Stimulated activated CD8-positive, alpha-beta memory T cell treated with anti-CD3 and anti-CD28 coated beads, Interleukin-15, amount 100 ng/mL, for 1 hour (primary cell): ENCODE data around the gene RAB27B.
"Not testable (repeated sequence)": the region's sequence is repeated elsewhere in the genome, so short reads cannot be mapped to it uniquely, and the experiment has no call there.

Experiments used
- DNase-seq: peaks from one replicate; pipeline ENCODE4 v3.0.0-alpha.2; 2020; ENCODE audit warnings: low read depth

RAB27B gene

GRCh38 chr18:54815086-54815485, 13.2 kb upstream of the RAB27B start:
- no peak for DNase-seq

DNA sequence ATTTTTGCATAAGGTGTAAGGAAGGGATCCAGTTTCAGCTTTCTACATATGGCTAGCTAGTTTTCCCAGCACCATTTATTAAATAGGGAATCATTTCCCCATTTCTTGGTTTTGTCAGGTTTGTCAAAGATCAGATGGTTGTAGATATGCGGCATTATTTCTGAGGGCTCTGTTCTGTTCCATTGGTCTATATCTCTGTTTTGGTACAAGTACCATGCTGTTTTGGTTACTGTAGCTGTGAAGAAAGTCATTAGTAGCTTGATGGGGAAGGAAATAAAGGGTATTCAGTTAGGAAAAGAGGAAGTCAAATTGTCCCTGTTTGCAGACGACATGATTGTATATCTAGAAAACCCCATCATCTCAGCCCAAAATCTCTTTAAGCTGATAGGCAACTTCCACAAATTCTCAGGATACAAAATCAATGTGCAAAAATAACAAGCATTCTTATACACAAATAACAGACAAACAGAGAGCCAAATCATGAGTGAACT, 7.4 kb upstream of the RAB27B start:
- not testable (repeated sequence) for DNase-seq

GRCh38 chr18:54822872-54823845, 5.1 kb upstream of the RAB27B start:
- no peak for DNase-seq

GRCh38 chr18:54824761-54825160, 3.5 kb upstream of the RAB27B start:
- no peak for DNase-seq

DNA sequence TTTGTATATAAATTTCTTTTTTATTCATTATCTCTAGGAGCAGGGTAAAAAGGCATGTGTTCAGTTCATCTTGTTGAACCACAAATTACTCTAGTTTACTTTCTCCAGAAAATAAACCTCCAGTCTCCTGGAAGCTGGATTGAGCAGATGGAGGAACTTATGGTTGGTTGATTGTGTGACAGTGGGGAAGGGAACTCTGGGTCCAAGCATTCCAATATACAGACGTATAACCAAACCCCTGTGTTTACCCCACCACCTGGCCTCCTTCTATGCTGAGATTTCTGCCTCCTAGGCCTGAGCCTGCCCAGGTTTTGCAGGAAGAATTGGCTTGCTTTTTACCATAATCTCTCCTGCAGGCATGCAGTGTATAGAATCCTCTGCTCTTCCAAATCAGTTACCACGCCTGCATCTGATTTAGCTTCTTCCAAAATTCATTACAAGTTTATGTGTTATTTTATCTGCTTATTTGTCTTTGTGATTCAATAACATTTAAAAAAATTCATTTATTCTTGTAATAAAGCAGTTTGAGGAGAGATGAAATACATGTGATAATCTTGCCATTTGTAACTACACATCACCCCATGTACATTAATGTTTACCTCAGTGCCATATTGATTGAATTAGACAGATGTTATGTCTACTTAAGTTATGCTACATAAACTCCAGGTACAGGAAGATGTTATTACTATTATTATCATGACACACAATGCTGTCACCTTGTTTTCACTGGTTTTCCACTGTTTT, 2.5 kb upstream of the RAB27B start:
- no peak for DNase-seq

DNA sequence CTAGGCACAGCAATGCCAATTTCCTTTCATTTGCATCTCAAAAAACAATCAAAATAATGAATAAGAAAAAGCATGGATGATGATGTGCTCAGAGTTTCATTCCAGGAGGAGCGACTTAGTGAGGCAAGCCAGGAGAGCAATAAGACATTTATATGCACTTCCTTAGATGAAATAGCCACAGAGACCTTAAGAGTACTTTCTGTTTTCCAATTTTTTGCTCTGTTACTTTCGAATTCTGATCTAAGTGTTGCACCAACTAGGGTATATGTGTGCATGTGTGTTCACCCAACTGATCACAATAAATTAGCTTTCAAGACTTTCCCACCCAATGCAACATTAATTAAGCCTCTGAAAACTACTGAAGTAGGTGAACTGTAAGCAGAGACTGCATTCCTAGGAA, 709 bp downstream of the RAB27B start:
- DNase-seq: no peak

DNA sequence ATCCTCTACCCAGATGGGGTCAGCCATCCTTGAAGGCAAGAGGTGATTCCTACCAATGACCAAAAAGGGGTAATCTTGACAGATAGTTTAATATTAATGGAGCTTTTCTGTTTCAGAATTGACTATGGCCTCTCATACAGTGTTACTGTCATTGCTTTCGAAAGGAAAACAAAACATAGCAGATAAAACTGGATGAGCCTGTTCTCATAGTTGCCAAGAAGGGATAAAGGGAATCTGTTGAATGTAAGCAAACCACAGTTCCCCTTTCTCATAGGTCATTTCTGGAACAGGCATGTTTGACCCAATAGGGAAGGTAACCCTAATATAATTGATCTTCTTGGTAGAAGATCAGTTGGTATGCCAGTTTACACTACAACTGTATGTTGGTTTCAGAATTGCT, 1.6 kb downstream of the RAB27B start:
- no peak for DNase-seq

GRCh38 chr18:54830260-54830659, 2.0 kb downstream of the RAB27B start:
- no peak for DNase-seq

DNA sequence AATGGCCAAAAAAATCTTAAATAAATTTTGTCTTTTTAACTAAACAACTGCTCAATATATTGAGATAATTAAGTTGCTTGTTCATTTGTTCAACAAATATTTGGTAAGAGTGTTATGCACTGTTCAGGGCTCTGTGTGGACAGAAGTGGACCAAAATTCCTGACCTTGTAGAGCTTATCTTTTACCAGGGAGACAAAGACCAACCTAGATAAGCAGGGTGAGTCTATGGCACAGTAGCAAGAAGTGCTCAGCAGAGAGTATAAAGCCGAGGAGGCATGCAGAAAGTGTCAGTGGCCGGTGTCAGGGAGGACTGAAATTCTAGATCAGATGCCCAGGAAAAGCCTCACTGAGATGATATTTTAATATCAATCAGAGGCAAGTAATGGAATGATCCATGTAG, 2.6 kb downstream of the RAB27B start:
- DNase-seq: no peak

DNA sequence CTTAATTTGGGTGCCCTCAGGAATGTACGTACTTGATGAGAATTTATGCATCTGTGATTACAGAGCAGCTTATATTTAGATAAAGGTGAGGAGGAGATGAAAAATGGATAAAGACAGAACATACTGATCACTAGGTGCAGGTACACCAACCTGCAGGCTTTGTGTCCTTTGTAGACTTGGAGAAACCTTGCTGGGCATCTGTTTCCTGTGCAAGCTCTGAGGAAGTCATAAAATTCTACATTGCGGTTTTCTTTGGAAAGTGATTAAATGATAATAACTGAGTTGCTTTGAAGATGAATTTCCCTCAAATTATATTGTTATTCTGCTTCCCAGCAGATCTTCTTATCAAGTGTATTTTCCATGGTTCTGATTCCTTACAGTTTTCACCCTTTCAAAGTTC, 7.7 kb downstream of the RAB27B start:
- no peak for DNase-seq

GRCh38 chr18:54843314-54843713, 15.0 kb downstream of the RAB27B start:
- no peak for DNase-seq

DNA sequence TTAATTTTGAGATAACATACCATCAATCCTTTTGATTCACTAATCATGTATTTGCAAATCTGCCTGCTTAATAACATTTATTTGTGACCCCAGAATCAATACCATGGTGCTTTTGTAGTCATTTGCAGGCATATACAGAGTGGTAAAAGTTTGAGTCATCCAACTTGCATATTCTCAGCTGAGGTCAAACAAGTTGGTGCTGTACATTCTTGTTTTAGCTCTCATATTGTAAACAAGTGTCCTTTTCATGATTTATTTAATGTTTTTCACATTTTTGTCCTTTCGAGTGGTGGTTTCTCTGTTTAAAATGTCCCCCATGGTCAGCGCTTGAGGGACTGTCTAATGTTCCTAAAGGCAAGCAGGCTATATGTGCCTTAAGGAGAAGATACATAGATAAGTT, 17.5 kb downstream of the RAB27B start:
- no peak for DNase-seq

GRCh38 chr18:54848121-54848520, 19.8 kb downstream of the RAB27B start:
- no peak for DNase-seq

GRCh38 chr18:54849683-54850082, 21.4 kb downstream of the RAB27B start:
- DNase-seq: no peak

DNA sequence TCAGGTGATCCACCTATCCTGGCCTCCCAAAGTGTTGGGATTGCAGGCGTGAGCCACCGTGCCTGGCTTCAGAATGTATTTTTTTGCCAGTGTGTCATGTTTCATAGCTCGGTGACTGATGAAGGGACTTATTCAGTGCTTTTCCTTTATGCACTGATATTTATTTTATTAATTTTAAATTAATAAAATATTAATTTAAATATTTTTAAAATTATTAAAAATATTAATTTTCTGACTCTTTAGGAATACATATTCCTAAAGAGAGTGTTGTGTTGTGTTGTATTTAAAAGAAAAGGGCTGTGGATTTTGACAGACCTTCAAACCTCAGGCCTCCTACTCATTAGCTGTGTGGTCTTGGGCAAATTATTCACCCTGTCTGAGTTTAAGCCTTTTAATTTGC, 22.3 kb downstream of the RAB27B start:
- DNase-seq: no peak

DNA sequence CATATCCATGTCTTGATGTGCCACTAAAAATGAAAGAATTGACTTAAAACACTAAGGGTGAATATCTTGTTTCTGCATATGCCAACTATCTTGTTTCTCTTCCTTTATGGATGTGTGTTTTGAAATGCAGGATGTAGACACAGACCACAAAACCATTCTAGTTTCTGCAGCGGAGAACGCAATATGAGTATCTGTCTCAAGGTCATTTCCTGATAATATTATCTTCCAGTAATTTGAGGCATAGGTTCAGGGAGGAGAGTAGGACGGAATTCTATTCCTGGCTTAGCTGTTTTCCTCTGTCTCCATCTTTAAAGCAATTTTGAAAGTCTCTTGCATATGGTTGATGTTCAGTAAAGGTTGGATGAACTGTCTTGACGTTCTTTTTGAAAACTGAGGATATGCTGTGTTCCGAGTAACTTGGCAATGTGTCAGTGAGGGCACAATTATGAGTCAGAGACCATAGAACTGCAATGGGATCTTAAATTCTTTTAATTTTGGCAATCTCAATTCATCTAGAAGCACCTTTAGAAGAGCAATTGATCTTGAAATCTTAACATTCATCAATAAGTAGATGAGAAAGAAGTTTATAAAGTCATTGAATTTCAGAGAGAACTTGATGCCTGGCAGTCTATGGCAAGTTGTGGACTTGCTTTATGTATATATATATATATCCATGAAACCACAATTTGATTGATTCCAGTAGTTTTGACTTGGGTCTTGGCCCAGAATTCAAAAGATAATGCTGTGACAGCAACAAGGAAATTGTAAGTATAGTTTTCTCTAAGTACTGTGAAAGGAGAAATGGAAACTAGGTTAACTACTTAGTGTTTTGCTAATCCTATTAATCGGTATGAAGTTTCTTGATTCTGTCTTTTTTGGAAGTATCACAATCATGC, 24.8 kb downstream of the RAB27B start:
- DNase-seq: no peak

DNA sequence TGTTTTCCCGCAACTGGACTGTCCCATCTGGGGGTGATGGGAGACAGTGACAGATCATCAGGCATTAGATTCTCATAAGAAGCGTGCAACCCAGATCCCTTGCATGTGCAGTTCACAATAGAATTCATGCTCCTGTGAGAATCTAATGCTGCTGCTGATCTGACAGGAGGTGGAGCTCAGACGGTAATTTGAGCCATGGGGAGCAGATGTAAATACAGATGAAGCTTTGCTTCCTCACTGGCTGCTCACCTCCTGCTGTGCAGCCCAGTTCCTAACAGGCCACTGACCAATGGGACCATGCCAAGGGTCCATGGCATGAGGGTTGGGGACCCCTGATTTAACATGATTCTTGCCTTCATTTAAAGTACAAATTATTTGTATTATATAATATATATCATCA, 26.8 kb downstream of the RAB27B start:
- DNase-seq: not testable (repeated sequence)

DNA sequence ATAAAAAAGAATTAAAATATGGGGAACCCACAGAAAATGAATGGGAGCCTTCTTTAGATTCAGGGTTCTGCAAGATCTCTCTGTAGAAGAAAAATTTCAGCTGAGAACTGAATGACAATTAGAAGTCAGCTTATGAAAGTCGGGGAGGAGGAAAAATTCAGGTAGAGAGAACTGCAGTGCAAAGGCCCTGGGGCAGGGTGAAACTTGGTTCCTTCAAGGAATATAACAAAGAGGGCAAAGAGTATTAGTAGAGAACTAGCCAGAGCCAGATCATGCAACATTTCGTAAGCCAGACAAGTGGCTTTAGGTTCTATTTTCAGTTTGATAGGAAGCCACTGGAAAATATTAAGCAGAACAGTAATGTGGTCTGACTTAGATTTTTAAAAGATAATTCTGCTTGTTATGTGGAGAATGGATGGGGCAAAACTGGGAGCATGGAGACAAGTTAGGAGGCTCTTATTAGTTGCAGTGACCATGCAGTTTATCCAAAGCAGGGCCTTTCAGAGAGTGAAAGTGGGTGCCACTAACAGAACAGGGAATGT, 27.9 kb downstream of the RAB27B start:
- no peak for DNase-seq

GRCh38 chr18:54857499-54857898, 29.2 kb downstream of the RAB27B start:
- no peak for DNase-seq

DNA sequence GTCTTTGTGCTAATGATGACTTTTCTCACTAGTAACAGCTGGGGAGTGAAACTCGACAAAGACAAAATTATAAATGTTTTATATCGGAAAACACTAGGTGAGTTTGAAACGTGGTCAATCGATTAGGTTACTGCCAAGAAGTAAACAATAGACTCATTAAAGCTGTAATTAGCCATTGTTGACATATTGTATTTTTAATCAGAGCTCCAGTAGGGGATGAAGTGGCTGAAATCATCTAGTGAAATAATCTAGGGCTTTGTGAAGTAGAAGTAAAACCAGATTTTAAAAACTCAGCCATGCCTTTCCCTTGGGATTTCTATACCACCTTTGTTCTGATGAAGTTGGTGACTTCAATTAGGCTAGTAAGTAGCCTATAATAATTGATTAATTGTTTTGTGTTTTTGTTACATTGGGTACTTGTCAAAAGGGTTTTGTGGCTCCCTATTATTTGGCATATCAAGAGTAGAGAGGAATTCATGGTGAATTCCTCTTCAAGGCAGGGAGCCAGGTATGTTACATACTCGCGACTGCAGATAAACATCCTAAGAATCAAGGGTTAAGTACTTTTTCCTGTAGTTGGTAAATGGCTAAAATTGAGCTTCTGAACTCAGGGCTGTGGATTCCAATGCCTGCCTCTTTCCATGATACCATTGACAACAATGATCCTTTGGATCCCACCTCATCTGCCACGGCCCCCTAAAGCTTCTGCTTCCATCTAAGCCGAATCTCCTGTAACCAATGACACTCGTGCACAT, 31.6 kb downstream of the RAB27B start:
- no peak for DNase-seq

DNA sequence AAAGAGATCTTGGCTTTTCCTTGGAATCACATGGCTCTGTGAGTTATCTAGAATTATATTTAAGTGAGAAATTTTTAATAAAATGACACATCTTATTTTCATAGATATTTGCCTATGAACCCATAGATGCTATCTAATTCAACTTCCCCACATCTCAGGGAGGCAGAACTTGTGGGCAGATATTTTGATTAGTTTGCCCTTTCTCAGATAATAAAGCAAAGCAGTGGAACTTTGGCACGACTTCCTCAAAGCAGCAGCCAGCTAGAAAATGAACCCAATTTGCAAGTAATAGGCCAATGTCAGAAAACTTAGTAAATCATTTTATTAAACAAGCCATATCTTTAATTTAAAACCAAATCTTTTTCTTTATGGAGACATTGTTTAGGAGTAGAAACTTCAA, 32.7 kb downstream of the RAB27B start:
- DNase-seq: no peak
